ENCODE results near the gene WDR86.

DNA sequence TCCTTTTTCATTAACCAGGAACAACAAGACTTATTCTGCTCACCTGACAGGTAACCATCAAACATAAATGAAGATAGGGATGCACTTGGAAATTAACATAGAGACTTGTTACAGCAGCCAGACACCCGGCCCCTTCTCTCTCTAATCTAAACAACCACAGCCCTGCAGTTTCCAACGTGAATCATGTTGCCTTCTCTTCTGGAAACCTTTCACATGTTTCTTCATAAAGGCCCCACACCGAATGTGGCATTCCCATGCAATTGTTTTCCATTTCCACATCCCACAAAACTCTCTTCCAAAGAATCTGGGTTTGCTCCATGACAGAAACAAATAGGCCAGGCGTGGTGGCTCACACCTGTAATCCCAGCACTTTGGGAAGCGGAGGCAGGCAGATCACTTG lies 15.0 kb upstream of the WDR86 start:
- TF ChIP-seq, protein P1, sequence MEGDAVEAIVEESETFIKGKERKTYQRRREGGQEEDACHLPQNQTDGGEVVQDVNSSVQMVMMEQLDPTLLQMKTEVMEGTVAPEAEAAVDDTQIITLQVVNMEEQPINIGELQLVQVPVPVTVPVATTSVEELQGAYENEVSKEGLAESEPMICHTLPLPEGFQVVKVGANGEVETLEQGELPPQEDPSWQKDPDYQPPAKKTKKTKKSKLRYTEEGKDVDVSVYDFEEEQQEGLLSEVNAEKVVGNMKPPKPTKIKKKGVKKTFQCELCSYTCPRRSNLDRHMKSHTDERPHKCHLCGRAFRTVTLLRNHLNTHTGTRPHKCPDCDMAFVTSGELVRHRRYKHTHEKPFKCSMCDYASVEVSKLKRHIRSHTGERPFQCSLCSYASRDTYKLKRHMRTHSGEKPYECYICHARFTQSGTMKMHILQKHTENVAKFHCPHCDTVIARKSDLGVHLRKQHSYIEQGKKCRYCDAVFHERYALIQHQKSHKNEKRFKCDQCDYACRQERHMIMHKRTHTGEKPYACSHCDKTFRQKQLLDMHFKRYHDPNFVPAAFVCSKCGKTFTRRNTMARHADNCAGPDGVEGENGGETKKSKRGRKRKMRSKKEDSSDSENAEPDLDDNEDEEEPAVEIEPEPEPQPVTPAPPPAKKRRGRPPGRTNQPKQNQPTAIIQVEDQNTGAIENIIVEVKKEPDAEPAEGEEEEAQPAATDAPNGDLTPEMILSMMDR (IDR thresholded peaks at IDR 0.05; ENCODE audit: poor library complexity, severe bottlenecking) = no peak
- TF ChIP-seq EP300 (conservative IDR thresholded peaks at IDR 0.05; ENCODE audit: poor library complexity, severe bottlenecking) = no peak
- TF ChIP-seq POLR2AphosphoS5 (IDR thresholded peaks at IDR 0.05) = no peak
- TF ChIP-seq EZH2 (IDR thresholded peaks at IDR 0.05; ENCODE audit: borderline replicate concordance, insufficient read depth, low read length, poor library complexity, severe bottlenecking) = no peak

Data from neural cell (in vitro differentiated cells).